HL-60 (cell line): ENCODE results near the gene CHST13.

Experiments used
- SPI1 ChIP-seq: IDR thresholded peaks from 2 replicates; pipeline ENCODE4 v1.6.1; 2012; ENCODE audit warnings: low read depth, mild to moderate bottlenecking, borderline replicate concordance
- TF ChIP-seq, protein P1 (sequence below): IDR thresholded peaks from 2 replicates; pipeline ENCODE4 v1.6.1; 2012; ENCODE audit warnings: low read depth; ENCODE audit not compliant: insufficient replicate concordance
- TF ChIP-seq, protein P2 (sequence below): IDR thresholded peaks from one replicate; pipeline ENCODE4 v1.5.1; 2011; ENCODE audit warnings: low read length, control low read depth, inconsistent platforms; ENCODE audit not compliant: insufficient read depth

DNA sequence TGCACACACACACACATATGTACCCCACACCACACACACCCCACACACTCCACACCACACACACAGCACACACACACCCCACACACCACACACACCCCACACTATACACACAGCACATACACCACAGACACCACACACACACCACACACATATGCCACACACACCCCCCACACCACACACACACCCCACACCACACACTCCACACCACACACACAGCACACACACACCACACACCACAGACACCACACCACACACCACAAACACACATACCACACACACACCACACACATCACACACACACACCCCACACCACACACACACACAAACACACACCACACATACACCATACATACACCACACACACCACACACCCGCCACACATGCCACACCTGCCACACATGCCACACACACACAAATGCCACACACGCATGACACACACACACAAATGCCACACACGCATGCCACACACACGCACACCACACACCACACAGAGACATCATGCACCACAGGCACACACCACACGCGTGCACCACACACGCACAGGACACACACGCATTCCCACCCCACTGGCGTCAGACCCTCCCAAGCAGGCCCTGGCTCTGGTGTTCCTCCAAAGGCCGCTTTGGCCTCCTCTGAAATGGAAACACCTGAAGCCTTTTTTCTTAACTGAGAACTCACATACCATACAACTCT lies 15.7 kb downstream of the CHST13 start:
- TF ChIP-seq, protein P1, sequence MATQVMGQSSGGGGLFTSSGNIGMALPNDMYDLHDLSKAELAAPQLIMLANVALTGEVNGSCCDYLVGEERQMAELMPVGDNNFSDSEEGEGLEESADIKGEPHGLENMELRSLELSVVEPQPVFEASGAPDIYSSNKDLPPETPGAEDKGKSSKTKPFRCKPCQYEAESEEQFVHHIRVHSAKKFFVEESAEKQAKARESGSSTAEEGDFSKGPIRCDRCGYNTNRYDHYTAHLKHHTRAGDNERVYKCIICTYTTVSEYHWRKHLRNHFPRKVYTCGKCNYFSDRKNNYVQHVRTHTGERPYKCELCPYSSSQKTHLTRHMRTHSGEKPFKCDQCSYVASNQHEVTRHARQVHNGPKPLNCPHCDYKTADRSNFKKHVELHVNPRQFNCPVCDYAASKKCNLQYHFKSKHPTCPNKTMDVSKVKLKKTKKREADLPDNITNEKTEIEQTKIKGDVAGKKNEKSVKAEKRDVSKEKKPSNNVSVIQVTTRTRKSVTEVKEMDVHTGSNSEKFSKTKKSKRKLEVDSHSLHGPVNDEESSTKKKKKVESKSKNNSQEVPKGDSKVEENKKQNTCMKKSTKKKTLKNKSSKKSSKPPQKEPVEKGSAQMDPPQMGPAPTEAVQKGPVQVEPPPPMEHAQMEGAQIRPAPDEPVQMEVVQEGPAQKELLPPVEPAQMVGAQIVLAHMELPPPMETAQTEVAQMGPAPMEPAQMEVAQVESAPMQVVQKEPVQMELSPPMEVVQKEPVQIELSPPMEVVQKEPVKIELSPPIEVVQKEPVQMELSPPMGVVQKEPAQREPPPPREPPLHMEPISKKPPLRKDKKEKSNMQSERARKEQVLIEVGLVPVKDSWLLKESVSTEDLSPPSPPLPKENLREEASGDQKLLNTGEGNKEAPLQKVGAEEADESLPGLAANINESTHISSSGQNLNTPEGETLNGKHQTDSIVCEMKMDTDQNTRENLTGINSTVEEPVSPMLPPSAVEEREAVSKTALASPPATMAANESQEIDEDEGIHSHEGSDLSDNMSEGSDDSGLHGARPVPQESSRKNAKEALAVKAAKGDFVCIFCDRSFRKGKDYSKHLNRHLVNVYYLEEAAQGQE = no peak
- TF ChIP-seq SPI1 = no peak
- TF ChIP-seq, protein P2, sequence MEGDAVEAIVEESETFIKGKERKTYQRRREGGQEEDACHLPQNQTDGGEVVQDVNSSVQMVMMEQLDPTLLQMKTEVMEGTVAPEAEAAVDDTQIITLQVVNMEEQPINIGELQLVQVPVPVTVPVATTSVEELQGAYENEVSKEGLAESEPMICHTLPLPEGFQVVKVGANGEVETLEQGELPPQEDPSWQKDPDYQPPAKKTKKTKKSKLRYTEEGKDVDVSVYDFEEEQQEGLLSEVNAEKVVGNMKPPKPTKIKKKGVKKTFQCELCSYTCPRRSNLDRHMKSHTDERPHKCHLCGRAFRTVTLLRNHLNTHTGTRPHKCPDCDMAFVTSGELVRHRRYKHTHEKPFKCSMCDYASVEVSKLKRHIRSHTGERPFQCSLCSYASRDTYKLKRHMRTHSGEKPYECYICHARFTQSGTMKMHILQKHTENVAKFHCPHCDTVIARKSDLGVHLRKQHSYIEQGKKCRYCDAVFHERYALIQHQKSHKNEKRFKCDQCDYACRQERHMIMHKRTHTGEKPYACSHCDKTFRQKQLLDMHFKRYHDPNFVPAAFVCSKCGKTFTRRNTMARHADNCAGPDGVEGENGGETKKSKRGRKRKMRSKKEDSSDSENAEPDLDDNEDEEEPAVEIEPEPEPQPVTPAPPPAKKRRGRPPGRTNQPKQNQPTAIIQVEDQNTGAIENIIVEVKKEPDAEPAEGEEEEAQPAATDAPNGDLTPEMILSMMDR = no peak
